ENCODE measurements around the gene IQSEC2.

DNA sequence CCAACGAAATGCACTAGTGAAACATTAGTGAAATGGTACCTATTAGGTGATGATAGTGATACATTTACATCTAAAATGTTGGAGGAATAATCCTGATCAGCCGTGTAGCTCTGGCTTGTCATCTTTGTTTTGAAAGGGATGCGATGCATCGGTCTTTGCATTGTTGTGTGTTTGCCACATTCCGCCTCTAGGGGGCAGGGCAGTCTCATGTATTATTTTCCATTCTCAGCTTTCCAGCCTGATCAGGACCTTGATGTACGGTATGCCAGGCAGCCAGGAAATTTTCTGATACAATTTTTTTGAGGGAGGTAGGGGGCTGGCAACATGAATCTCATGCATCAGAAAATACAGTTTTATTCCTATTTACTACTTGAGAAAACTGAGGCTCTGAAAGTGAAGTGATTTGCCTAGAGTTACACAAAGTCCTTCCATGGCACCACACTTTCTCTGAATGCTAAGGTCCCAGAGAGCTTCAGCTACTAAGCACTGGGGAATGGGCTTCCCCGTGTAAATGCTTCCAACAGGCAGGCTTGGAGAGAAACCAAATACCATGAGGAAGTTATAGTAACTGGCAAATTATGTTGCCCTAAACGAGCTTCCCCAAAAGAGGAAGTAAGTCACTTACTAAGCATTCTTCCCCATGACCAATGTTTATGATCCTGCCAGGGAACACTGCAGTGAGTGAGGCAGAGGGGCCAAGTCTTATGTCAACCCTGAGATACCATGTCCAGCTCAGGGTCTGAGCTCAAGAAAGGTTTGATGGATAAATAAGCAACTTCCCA lies 31.8 kb upstream of the IQSEC2 start:
- TF ChIP-seq, protein P1, sequence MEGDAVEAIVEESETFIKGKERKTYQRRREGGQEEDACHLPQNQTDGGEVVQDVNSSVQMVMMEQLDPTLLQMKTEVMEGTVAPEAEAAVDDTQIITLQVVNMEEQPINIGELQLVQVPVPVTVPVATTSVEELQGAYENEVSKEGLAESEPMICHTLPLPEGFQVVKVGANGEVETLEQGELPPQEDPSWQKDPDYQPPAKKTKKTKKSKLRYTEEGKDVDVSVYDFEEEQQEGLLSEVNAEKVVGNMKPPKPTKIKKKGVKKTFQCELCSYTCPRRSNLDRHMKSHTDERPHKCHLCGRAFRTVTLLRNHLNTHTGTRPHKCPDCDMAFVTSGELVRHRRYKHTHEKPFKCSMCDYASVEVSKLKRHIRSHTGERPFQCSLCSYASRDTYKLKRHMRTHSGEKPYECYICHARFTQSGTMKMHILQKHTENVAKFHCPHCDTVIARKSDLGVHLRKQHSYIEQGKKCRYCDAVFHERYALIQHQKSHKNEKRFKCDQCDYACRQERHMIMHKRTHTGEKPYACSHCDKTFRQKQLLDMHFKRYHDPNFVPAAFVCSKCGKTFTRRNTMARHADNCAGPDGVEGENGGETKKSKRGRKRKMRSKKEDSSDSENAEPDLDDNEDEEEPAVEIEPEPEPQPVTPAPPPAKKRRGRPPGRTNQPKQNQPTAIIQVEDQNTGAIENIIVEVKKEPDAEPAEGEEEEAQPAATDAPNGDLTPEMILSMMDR (IDR thresholded peaks at IDR 0.05): no peak
- TF ChIP-seq POLR2A (IDR thresholded peaks at IDR 0.05): no peak
